Testis (tissue), 2 donors: ENCODE results near the gene DYNLL1.

Experiments used
- CTCF ChIP-seq, 3 experiments: fragments of 450-650 bp in 2 of 3; fragments of 200-600 bp in 1 of 3; sonication (generic) in 1 of 3; IDR thresholded peaks; one replicate each; pipeline ENCODE4 v1.5.1; 2016 to 2019; ENCODE audit warnings: antibody characterized with exemption in 3 of 3, mild to moderate bottlenecking in 2 of 3, moderate library complexity in 1 of 3
- POLR2A ChIP-seq: fragments of 450-650 bp; IDR thresholded peaks from one replicate; pipeline ENCODE4 v1.6.1; 2017; ENCODE audit warnings: antibody characterized with exemption, mild to moderate bottlenecking, moderate library complexity

DNA sequence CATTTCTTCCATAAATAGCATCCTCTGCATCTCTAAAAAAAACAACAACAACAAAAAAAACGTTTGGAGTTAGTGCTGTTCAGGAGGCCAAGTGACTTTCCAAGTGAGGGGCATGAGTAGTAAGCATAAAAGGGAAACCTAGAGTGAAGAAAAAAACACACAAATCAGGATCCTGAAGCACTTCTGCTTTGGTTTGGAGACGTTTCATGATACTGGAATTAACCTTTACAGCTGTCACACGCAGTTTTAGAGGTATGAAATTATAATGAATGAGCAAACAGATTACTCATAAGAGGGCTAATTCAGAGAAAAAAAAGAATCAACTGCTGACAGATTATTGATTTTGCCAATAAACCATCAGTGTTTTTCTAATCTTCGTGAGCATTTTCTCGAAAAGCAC lies 30.2 kb upstream of the DYNLL1 start:
- TF ChIP-seq CTCF (IDR thresholded peaks at IDR 0.05) (no peak), POLR2A (no peak)
